Stomach smooth muscle (tissue), 2 donors: Measurements from ENCODE around the gene DPP4.
"Not testable (repeated sequence)": the region's sequence is repeated elsewhere in the genome, so short reads cannot be mapped to it uniquely, and the experiment has no call there.

Source experiments
- H3K27ac ChIP-seq: one replicate; pipeline ENCODE4 v1.7.0; 2013; ENCODE audit warnings: mild to moderate bottlenecking, low read length, inconsistent platforms
- H3K27me3 ChIP-seq, 2 donors: one replicate each; pipeline ENCODE4 v1.7.0; 2013; ENCODE audit warnings: low read length in 2 of 2; ENCODE audit not compliant: insufficient read depth in 2 of 2, control insufficient read depth in 1 of 2
- H3K36me3 ChIP-seq, 2 donors: one replicate each; pipeline ENCODE4 v1.7.0; 2013; ENCODE audit warnings: low read length in 2 of 2; ENCODE audit not compliant: control insufficient read depth in 2 of 2, insufficient read depth in 2 of 2
- H3K4me1 ChIP-seq: one replicate; pipeline ENCODE4 v1.7.0; 2013; ENCODE audit warnings: low read length; ENCODE audit not compliant: control insufficient read depth, insufficient read depth
- H3K4me3 ChIP-seq, 2 donors: one replicate each; pipeline ENCODE4 v1.7.0; 2013; ENCODE audit warnings: low read length in 2 of 2
- H3K9ac ChIP-seq, 2 donors: one replicate each; pipeline ENCODE4 v1.7.0; 2013; ENCODE audit warnings: low read length in 2 of 2, mild to moderate bottlenecking in 1 of 2
- H3K9me3 ChIP-seq, 2 donors: one replicate each; pipeline ENCODE4 v1.7.0; 2013; ENCODE audit warnings: low read length in 2 of 2; ENCODE audit not compliant: control insufficient read depth in 2 of 2
- donor health status: healthy.
- donor health status: Pancreatic carcinoma.

DPP4 gene

GRCh38 chr2:161987311-161987710 is 86.7 kb downstream of the DPP4 start:
- no peak overlapping the region for H3K4me3 ChIP-seq
- H3K4me1 ChIP-seq: no peaks in the 10 kb centered on the region
- no peaks in the 10 kb centered on the region for H3K36me3 ChIP-seq
- H3K27me3 ChIP-seq: no peaks in the 10 kb centered on the region
- no peak overlapping the region for H3K27ac ChIP-seq
- no peak overlapping the region for H3K9ac ChIP-seq
- no peaks in the 10 kb centered on the region for H3K9me3 ChIP-seq

DNA sequence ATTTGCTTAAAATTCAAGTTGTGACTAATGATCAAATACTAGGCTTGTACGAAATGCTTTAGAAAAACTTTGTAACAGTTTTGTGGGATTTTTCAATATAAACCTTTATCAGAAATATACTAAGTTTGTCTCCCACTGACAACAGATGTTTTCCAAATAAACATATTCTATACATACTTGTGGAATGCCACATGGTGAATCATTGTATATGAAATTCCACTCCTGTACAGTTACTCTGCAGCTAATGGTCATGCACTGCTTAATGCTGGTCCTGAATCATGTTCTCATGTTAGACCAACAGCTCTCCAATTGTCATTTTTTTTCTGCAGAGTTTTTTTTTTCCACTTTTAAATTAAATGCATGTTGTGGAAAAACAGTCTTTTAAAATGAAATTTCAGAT is 90.1 kb downstream of the DPP4 start:
- Histone ChIP-seq H3K36me3 (no peaks in the 10 kb centered on the region), H3K4me3 (no peak overlapping the region), H3K27ac (no peak overlapping the region), H3K9ac (no peak overlapping the region), H3K4me1 (no peaks in the 10 kb centered on the region), H3K27me3 (no peaks in the 10 kb centered on the region), H3K9me3 (no peaks in the 10 kb centered on the region)

DNA sequence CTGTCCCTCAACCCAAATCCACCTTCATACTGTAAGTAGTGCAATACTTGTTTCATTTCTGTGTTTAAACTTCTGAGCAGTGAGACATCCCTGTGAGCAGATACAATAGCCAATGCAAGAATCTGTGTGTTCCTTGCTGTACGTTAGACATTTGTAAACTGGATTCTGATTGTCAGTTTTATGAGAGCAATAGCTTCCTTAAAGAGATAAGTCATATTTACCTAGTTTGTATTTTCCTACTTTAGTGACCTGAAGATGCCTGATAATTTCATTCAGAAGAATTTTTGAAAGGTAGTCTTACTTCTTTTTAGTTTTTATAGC is 90.7 kb downstream of the DPP4 start:
- Histone ChIP-seq H3K4me1 (no peaks in the 10 kb centered on the region), H3K9ac (no peak overlapping the region), H3K36me3 (no peaks in the 10 kb centered on the region), H3K9me3 (no peaks in the 10 kb centered on the region), H3K27me3 (no peaks in the 10 kb centered on the region), H3K27ac (no peak overlapping the region), H3K4me3 (no peak overlapping the region)

DNA sequence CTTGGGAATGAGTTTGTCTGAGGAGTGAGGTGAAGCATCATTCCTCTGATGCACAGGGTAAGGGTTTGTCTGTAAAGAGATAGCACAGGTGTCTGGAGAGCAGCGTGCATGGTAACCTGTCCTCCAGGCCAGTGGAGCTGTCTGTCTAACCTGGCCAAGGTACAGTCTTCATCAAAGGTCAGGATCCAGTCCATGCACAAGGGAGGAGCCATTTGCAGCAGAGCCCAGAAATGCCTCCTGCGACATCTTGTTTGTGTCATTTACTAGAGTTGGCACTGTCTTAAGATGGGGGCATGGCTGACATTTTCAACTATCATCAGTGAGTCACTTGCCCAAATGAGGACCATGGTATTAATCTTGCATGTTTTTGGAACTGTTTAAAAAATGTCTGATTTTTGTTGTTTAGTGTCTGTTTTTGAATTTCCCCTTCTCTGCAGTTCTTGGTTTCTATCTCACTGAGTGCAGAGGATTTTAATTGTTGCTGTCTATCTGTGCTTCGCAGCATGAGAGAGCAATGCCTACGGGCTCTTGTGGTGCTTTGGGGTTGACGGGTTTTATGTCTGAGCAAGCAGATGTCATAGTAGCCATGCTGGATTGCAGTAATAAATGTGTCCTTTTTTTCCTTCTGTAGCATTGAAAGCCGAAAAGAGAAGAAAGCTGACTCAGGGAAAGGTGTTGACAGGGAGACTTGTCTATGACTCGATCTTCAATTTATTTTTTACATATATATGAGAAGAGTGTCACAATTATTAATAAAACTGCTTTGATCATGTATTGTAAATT is 91.3 kb downstream of the DPP4 start:
- no peak overlapping the region for H3K4me3 ChIP-seq
- H3K9ac ChIP-seq: no peak overlapping the region
- H3K27ac ChIP-seq: no peak overlapping the region
- no peaks in the 10 kb centered on the region for H3K4me1 ChIP-seq
- no peaks in the 10 kb centered on the region for H3K27me3 ChIP-seq
- no peaks in the 10 kb centered on the region for H3K36me3 ChIP-seq
- no peaks in the 10 kb centered on the region for H3K9me3 ChIP-seq

- no peak overlapping the region for H3K4me3 ChIP-seq
- H3K27ac ChIP-seq: no peak overlapping the region
- H3K4me1 ChIP-seq: no peaks in the 10 kb centered on the region
- H3K27me3 ChIP-seq: no peaks in the 10 kb centered on the region
- no peaks in the 10 kb centered on the region for H3K36me3 ChIP-seq
- H3K9ac ChIP-seq: no peak overlapping the region
- no peaks in the 10 kb centered on the region for H3K9me3 ChIP-seq
Measured at GRCh38 chr2:161981679-161982250, 92.2 kb downstream of the DPP4 start.

GRCh38 chr2:161980976-161981375 is 93.0 kb downstream of the DPP4 start:
- Histone ChIP-seq H3K36me3 (no peaks in the 10 kb centered on the region), H3K27ac (no peak overlapping the region), H3K27me3 (no peaks in the 10 kb centered on the region), H3K9me3 (no peaks in the 10 kb centered on the region), H3K4me1 (no peaks in the 10 kb centered on the region), H3K4me3 (no peak overlapping the region), H3K9ac (no peak overlapping the region)

- Histone ChIP-seq H3K27ac (no peak overlapping the region), H3K4me3 (no peak overlapping the region), H3K9ac (no peak overlapping the region), H3K27me3 (no peaks in the 10 kb centered on the region), H3K36me3 (no peaks in the 10 kb centered on the region), H3K4me1 (no peaks in the 10 kb centered on the region), H3K9me3 (no peaks in the 10 kb centered on the region)
Measured at GRCh38 chr2:161979490-161979889, 94.5 kb downstream of the DPP4 start.

- not testable (repeated sequence) for H3K27ac ChIP-seq, H3K36me3 ChIP-seq, H3K4me1 ChIP-seq, H3K9ac ChIP-seq, H3K9me3 ChIP-seq, H3K27me3 ChIP-seq, H3K4me3 ChIP-seq
Measured at GRCh38 chr2:161977926-161978325, 96.1 kb downstream of the DPP4 start.

DNA sequence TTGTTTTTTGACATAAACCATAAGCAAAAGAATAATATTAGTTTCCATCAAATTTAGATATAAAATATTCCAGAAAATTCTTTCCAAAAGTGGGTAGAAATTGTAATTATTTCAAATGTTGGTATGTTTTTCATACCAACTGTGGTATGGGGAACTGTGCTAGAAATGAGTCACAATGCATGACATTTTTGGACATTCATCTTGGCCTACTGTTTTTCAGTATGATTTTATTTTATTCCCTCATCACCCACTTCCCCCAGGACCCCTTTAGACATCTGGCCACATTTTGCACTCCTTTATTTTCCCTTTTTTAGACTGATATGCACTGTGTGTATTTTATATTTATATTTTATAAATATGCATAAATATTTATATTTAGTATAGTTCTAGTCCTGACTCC is 97.1 kb downstream of the DPP4 start:
- H3K4me1 ChIP-seq: no peaks in the 10 kb centered on the region
- no peaks in the 10 kb centered on the region for H3K27me3 ChIP-seq
- H3K9ac ChIP-seq: no peak overlapping the region
- no peaks in the 10 kb centered on the region for H3K9me3 ChIP-seq
- no peak overlapping the region for H3K4me3 ChIP-seq
- H3K27ac ChIP-seq: no peak overlapping the region
- no peaks in the 10 kb centered on the region for H3K36me3 ChIP-seq

GRCh38 chr2:161976295-161976694 is 97.7 kb downstream of the DPP4 start:
- H3K4me3 ChIP-seq: no peak overlapping the region

DNA sequence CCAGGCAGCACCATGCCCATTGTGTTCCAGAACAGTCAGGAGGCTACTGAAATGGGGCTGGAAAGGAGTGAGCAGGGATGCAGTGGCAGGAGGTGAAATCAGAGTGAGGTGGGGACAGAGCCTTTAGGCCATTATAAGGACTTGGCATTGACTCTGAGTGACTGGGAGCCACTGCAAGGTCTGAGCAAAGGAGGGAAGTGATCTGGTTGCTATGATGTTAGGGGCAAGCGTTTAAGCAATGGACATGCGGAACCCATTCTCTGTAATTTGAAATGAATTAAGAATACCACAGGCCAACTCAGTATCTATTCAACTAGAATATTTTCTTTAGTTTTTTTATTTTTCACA is 98.2 kb downstream of the DPP4 start:
- H3K36me3 ChIP-seq: no peaks in the 10 kb centered on the region
- no peak overlapping the region for H3K9ac ChIP-seq
- H3K4me1 ChIP-seq: no peaks in the 10 kb centered on the region
- no peak overlapping the region for H3K27ac ChIP-seq
- no peak overlapping the region for H3K4me3 ChIP-seq
- no peaks in the 10 kb centered on the region for H3K9me3 ChIP-seq
- H3K27me3 ChIP-seq: no peaks in the 10 kb centered on the region

More at GRCh38 chr2:161976295-161976694, 97.7 kb downstream of the DPP4 start:
- Histone ChIP-seq H3K9ac (no peak overlapping the region), H3K27ac (no peak overlapping the region), H3K4me1 (no peaks in the 10 kb centered on the region), H3K27me3 (no peaks in the 10 kb centered on the region), H3K9me3 (no peaks in the 10 kb centered on the region), H3K36me3 (no peaks in the 10 kb centered on the region)
